OCI-LY3 (cell line): Measurements from ENCODE around the gene ZNF260.
"Not testable (repeated sequence)": the region's sequence is repeated elsewhere in the genome, so short reads cannot be mapped to it uniquely, and the experiment has no call there.

Experiments
- EZH2phosphoT487 ChIP-seq: fragments of 200-600 bp; shearing (Covaris generic); IDR thresholded peaks from 2 replicates; pipeline ENCODE4 v1.6.1; 2018; ENCODE audit warnings: antibody characterized with exemption, mixed run types, low read depth
- TF ChIP-seq, protein P1 (sequence below): fragments of 200-600, 300-600 bp; sonication (generic); IDR thresholded peaks from 2 replicates; pipeline ENCODE4 v1.5.1; 2014; ENCODE audit warnings: antibody characterized with exemption, low read length, low read depth

DNA sequence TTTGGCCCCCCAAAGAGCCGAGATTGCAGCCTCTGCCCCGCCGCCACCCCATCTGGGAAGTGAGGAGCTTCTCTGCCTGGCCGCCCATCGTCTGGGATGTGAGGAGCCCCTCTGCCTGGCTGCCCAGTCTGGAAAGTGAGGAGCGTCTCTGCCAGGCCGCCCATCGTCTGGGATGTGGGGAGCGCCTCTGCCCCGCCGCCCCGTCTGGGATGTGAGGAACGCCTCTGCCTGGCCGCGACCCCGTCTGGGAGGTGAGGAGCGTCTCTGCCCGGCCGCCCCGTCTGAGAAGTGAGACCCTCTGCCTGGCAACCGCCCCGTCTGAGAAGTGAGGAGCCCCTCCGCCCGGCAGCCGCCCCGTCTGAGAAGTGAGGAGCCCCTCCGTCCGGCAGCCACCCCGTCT is 37.2 kb downstream of the ZNF260 start:
- TF ChIP-seq, protein P1, sequence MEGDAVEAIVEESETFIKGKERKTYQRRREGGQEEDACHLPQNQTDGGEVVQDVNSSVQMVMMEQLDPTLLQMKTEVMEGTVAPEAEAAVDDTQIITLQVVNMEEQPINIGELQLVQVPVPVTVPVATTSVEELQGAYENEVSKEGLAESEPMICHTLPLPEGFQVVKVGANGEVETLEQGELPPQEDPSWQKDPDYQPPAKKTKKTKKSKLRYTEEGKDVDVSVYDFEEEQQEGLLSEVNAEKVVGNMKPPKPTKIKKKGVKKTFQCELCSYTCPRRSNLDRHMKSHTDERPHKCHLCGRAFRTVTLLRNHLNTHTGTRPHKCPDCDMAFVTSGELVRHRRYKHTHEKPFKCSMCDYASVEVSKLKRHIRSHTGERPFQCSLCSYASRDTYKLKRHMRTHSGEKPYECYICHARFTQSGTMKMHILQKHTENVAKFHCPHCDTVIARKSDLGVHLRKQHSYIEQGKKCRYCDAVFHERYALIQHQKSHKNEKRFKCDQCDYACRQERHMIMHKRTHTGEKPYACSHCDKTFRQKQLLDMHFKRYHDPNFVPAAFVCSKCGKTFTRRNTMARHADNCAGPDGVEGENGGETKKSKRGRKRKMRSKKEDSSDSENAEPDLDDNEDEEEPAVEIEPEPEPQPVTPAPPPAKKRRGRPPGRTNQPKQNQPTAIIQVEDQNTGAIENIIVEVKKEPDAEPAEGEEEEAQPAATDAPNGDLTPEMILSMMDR, result not testable (repeated sequence)
- TF ChIP-seq EZH2phosphoT487, result not testable (repeated sequence)
